Neural crest cell (in vitro differentiated cells): ENCODE measurements around the gene NUDT6. TPM values are rescaled to one million over a fixed set of nuclear protein-coding genes. Genes with fewer than 3 reads are reported as not detected.
"Not testable (repeated sequence)": the region's sequence is repeated elsewhere in the genome, so short reads cannot be mapped to it uniquely, and the experiment has no call there.

Source experiments
- DNase-seq: peaks from one replicate; pipeline ENCODE4 v3.0.0; 2021; ENCODE audit warnings: low read depth, mixed read lengths, low spot score
- H3K27ac Mint-ChIP-seq: one replicate; pipeline ENCODE4 v1.8.0; 2021; ENCODE audit warnings: mild to moderate bottlenecking, mixed read lengths; ENCODE audit not compliant: unreplicated experiment
- H3K27me3 Mint-ChIP-seq: 2 replicates; pipeline ENCODE4 v1.8.0; 2021; ENCODE audit warnings: low read depth, mild to moderate bottlenecking, mixed read lengths
- H3K36me3 Mint-ChIP-seq: 2 replicates; pipeline ENCODE4 v1.8.0; 2021; ENCODE audit warnings: low read depth, mild to moderate bottlenecking, mixed read lengths
- H3K4me1 Mint-ChIP-seq: 2 replicates; pipeline ENCODE4 v1.8.0; 2021; ENCODE audit warnings: mixed read lengths
- H3K4me3 Mint-ChIP-seq: one replicate; pipeline ENCODE4 v1.8.0; 2021; ENCODE audit warnings: mild to moderate bottlenecking, mixed read lengths
- H3K9me3 Mint-ChIP-seq: 2 replicates; pipeline ENCODE4 v1.8.0; 2021; ENCODE audit warnings: mixed read lengths
- total RNA-seq: library from RNA; stranded (reverse); gene quantifications from 2 replicates; pipeline ENCODE4 v1.2.1, GENCODE V29; 2021
- TF ChIP-seq, protein P1 (sequence below): fragments of 200-600 bp; sonication (generic); conservative IDR thresholded peaks from 2 replicates; pipeline ENCODE4 v1.5.0; 2021; ENCODE audit warnings: antibody characterized with exemption, mild to moderate bottlenecking

Gene NUDT6
- total RNA-seq, 1 donor from 2014 or later = 10.2 TPM

DNA sequence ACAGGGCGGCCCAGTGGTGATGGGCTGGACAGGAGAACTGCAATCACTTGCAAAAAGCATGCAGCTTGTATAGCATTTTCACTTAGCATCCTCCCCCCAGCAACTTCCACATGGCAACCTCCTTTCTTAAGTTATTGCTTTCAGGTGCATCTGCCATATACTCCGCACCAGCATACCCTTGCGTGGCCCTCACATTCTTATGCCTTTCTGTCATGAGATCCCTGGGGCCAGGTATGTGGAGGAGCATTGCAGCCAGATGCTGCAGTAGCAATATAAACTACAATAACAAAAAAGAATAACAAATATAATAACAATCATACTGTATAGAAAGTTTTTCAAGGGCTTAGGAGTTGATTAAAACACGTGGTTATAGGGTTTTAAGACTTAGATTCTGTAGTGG lies 26.3 kb upstream of the NUDT6 start:
- Mint-ChIP-seq H3K27me3 (no peaks in the 10 kb centered on the region), H3K36me3 (peaks cover 31% of the 10 kb centered on the region), H3K4me3 (no peak overlapping the region), H3K4me1 (no peaks in the 10 kb centered on the region), H3K9me3 (no peaks in the 10 kb centered on the region), H3K27ac (no peak overlapping the region)
- TF ChIP-seq, protein P1, sequence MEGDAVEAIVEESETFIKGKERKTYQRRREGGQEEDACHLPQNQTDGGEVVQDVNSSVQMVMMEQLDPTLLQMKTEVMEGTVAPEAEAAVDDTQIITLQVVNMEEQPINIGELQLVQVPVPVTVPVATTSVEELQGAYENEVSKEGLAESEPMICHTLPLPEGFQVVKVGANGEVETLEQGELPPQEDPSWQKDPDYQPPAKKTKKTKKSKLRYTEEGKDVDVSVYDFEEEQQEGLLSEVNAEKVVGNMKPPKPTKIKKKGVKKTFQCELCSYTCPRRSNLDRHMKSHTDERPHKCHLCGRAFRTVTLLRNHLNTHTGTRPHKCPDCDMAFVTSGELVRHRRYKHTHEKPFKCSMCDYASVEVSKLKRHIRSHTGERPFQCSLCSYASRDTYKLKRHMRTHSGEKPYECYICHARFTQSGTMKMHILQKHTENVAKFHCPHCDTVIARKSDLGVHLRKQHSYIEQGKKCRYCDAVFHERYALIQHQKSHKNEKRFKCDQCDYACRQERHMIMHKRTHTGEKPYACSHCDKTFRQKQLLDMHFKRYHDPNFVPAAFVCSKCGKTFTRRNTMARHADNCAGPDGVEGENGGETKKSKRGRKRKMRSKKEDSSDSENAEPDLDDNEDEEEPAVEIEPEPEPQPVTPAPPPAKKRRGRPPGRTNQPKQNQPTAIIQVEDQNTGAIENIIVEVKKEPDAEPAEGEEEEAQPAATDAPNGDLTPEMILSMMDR = no peak
- no peak for DNase-seq

DNA sequence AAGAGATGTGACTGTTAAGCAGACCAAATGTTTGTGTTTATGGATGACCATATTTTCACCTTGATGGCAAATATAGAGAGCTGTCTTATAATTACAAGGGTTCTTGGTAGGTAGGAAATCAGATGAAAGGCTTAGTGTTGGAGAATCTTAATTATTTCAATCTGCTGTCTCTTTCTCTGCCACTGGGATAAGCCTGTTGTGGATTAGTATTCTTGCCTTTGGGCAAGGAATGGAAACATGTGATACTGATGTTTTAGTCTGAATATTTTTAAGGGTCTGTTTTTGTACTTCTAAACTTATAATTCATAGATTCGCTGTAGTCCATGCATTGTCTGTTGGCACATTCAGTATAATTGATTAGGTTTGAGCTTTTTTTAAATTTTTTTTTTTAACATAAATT lies 23.7 kb upstream of the NUDT6 start:
- H3K4me1 Mint-ChIP-seq = no peaks in the 10 kb centered on the region
- no peaks in the 10 kb centered on the region for H3K27me3 Mint-ChIP-seq
- no peak for DNase-seq
- H3K9me3 Mint-ChIP-seq = no peaks in the 10 kb centered on the region
- no peak overlapping the region for H3K4me3 Mint-ChIP-seq
- TF ChIP-seq, protein P1 = no peak
- peaks cover 31% of the 10 kb centered on the region for H3K36me3 Mint-ChIP-seq
- H3K27ac Mint-ChIP-seq = no peak overlapping the region

DNA sequence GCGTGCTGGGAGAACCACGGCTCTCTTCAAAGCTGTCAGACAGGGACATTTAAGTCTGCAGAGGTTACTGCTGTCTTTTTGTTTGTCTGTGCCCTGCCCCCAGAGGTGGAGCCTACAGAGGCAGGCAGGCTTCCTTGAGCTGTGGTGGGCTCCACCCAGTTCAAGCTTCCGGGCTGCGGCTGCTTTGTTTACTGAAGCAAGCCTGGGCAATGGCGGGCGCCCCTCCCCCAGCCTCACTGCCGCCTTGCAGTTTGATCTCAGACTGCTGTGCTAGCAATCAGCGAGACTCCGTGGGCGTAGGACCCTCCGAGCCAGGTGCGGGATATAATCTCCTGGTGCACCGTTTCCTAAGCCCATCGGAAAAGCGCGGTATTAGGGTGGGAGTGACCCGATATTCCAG lies 22.7 kb upstream of the NUDT6 start:
- peaks cover 25% of the 10 kb centered on the region for H3K36me3 Mint-ChIP-seq
- H3K27me3 Mint-ChIP-seq, H3K27ac Mint-ChIP-seq: not testable (repeated sequence)

DNA sequence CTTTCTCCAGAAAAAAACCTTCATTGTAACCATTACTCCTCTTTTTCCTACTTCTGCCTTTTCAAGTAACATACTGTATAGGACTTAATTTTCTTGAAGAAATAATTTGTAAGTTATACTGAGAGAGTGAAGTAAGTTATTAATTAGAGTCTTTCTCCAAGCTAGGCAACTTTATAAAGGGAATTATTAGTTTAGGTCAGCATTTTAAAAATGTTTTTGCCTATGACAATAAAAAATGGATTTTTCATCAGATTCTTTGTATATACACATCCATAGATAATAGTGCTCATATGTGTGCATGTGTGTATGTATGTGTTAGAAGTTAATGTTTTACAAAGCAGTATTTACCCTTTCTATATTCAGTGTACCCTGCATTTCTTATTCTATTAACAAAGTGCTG lies 10.4 kb upstream of the NUDT6 start:
- Mint-ChIP-seq H3K36me3 (peaks cover 9% of the 10 kb centered on the region), H3K4me1 (no peaks in the 10 kb centered on the region), H3K27ac (no peak overlapping the region), H3K27me3 (no peaks in the 10 kb centered on the region), H3K4me3 (no peak overlapping the region), H3K9me3 (no peaks in the 10 kb centered on the region)
- DNase-seq = no peak
- TF ChIP-seq, protein P1 = no peak

More for the DNA sequence above, 22.7 kb upstream of the NUDT6 start:
- not testable (repeated sequence) for H3K4me1 Mint-ChIP-seq, H3K9me3 Mint-ChIP-seq, H3K4me3 Mint-ChIP-seq, DNase-seq

DNA sequence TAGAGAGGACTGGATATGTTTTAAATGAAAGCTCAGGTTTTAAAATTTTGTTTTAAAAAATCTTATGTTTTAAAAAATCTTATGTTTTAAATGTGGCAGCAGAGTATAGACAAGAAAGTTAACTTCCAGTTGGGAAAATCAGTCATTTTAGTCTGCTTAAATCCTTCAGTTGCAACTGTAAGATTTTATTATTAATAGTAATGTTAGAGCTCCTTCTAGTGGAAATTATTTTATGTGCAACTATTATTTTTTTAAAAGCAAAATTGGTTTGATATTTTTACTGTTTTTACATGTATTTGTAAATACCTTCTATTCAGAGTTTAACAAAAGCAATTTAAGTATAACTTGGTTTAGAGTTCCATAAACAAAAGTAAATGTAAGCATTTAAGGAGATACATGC lies 8.5 kb upstream of the NUDT6 start:
- no peak for DNase-seq
- Mint-ChIP-seq H3K27ac (no peak overlapping the region), H3K4me3 (no peak overlapping the region), H3K27me3 (no peaks in the 10 kb centered on the region), H3K4me1 (no peaks in the 10 kb centered on the region), H3K9me3 (no peaks in the 10 kb centered on the region), H3K36me3 (peaks cover 9% of the 10 kb centered on the region)
- TF ChIP-seq, protein P1 = peak; percentile 75

DNA sequence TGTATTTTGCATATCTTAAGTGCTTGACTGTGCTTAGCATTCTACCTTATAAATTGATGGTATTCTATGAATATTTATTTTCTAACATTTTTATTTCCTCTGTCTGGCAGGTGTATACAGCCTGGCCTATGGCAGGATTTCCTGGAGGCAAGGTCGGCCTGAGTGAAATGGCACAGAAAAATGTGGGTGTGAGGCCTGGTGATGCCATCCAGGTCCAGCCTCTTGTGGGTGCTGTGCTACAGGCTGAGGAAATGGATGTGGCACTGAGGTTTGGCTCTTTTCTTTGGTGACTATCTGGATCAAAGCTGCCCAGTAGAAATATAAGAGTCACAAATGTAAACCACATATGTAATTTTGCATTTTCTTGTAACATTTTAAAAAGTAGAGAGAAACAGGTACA lies 6.5 kb upstream of the NUDT6 start:
- TF ChIP-seq, protein P1 = no peak
- Mint-ChIP-seq H3K36me3 (no peaks in the 10 kb centered on the region), H3K4me3 (no peak overlapping the region), H3K27ac (no peak overlapping the region), H3K4me1 (no peaks in the 10 kb centered on the region), H3K9me3 (no peaks in the 10 kb centered on the region), H3K27me3 (no peaks in the 10 kb centered on the region)
- DNase-seq = no peak
